ENCODE measurements around the gene CMBL. TPM values are rescaled to one million over a fixed set of nuclear protein-coding genes. Genes with fewer than 3 reads are reported as not detected.
A peak's percentile ranks its signal among the peaks of the same experiment; 100 is the strongest.

The CMBL gene
- total and polyA plus RNA-seq, 2 of the 13 experiments (the other 11 are each of a cell fraction or from before 2014, with no cell fraction given), result 11.5 to 17.0 TPM

DNA sequence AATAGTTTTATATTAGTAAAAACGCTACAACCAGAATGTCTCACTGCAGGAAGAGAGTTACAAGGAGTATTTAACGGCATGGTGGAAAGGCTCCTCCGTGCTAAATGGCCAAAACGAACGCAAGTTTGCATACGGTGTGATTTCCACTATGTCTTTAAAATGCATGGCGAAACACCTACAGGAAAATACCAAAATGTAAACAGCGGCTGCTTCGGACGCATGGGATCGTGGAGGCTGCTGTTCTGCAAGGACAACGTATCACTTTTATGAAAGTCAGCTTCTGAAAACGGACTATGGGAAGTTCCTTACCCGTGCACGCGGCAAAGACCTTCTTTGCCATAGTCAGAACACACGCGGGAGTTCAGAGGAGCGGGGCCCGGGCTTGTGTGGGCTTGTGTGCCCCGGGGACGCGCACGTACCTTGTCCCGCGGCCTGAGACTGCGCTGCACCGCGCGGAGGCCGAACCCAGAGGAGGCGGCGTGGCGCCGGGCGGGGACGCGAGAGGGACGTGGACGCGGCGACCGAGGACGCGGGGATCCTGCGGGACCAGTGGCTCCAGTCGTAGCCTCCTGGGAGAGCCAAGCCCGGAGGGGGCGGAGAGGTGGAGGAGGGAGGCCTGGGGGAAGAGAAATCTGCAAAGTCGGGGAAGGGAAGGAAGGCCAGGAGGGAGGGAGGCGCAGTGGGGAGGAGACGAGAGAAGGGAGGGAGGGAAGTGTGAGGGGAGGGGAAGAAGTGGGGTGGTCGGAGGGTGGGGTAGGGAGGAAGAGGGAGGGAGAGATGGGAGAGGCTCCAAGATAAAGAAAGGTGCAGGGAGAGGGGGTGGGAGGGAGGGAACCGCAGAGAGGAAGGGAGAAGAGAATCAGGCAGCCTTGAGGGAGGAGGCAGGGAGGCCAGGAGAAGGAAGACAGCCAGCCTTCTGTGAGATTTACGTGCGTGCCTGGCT is at the start of gene CMBL (continued):
- TF ChIP-seq, protein P1, sequence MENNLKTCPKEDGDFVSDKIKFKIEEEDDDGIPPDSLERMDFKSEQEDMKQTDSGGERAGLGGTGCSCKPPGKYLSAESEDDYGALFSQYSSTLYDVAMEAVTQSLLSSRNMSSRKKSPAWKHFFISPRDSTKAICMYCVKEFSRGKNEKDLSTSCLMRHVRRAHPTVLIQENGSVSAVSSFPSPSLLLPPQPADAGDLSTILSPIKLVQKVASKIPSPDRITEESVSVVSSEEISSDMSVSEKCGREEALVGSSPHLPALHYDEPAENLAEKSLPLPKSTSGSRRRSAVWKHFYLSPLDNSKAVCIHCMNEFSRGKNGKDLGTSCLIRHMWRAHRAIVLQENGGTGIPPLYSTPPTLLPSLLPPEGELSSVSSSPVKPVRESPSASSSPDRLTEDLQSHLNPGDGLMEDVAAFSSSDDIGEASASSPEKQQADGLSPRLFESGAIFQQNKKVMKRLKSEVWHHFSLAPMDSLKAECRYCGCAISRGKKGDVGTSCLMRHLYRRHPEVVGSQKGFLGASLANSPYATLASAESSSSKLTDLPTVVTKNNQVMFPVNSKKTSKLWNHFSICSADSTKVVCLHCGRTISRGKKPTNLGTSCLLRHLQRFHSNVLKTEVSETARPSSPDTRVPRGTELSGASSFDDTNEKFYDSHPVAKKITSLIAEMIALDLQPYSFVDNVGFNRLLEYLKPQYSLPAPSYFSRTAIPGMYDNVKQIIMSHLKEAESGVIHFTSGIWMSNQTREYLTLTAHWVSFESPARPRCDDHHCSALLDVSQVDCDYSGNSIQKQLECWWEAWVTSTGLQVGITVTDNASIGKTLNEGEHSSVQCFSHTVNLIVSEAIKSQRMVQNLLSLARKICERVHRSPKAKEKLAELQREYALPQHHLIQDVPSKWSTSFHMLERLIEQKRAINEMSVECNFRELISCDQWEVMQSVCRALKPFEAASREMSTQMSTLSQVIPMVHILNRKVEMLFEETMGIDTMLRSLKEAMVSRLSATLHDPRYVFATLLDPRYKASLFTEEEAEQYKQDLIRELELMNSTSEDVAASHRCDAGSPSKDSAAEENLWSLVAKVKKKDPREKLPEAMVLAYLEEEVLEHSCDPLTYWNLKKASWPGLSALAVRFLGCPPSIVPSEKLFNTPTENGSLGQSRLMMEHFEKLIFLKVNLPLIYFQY (CRISPR knock-in tag; IDR thresholded peaks at IDR 0.05; ENCODE audit: borderline replicate concordance), result no peak
- TF ChIP-seq, protein P2, sequence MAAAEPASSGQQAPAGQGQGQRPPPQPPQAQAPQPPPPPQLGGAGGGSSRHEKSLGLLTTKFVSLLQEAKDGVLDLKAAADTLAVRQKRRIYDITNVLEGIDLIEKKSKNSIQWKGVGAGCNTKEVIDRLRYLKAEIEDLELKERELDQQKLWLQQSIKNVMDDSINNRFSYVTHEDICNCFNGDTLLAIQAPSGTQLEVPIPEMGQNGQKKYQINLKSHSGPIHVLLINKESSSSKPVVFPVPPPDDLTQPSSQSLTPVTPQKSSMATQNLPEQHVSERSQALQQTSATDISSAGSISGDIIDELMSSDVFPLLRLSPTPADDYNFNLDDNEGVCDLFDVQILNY (CRISPR knock-in tag; conservative IDR thresholded peaks at IDR 0.05), result 0 out of 2 replicates have a peak, but pooled peaks have one; percentile 30
- no peak for TF ChIP-seq ZFP36L2 (CRISPR knock-in tag; IDR thresholded peaks at IDR 0.05)
- no peak for TF ChIP-seq ATF7 (IDR thresholded peaks at IDR 0.05)
- TF ChIP-seq ATF7 (CRISPR knock-in tag; IDR thresholded peaks at IDR 0.05), result no peak
- TF ChIP-seq, protein P3, sequence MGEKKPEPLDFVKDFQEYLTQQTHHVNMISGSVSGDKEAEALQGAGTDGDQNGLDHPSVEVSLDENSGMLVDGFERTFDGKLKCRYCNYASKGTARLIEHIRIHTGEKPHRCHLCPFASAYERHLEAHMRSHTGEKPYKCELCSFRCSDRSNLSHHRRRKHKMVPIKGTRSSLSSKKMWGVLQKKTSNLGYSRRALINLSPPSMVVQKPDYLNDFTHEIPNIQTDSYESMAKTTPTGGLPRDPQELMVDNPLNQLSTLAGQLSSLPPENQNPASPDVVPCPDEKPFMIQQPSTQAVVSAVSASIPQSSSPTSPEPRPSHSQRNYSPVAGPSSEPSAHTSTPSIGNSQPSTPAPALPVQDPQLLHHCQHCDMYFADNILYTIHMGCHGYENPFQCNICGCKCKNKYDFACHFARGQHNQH (CRISPR knock-in tag; IDR thresholded peaks at IDR 0.05), result no peak
- peak; percentile 57 for TF ChIP-seq HOXA3 (CRISPR knock-in tag; IDR thresholded peaks at IDR 0.05)
- peak; percentile 90 for TF ChIP-seq BRD4 (CRISPR knock-in tag; IDR thresholded peaks at IDR 0.05)
- TF ChIP-seq CAMTA2 (CRISPR knock-in tag; IDR thresholded peaks at IDR 0.05; ENCODE audit: borderline replicate concordance), result no peak
- TF ChIP-seq ZNF282 (IDR thresholded peaks at IDR 0.05; ENCODE audit: partially characterized antibody), result no peak
- TF ChIP-seq SRSF1 (optimal IDR thresholded peaks at IDR 0.05; ENCODE audit: low read depth, low read length), result no peak
- TF ChIP-seq FOXP1 (IDR thresholded peaks at IDR 0.05), result no peak
- no peak for TF ChIP-seq FOXP1 (CRISPR knock-in tag; IDR thresholded peaks at IDR 0.05)
- TF ChIP-seq PHF8 (CRISPR knock-in tag; IDR thresholded peaks at IDR 0.05), result peak; percentile 94
- no peak for TF ChIP-seq SNAPC2 (CRISPR knock-in tag; IDR thresholded peaks at IDR 0.05)
- TF ChIP-seq TAF15 (IDR thresholded peaks at IDR 0.05; ENCODE audit: low read depth, low read length, poor library complexity, severe bottlenecking), result no peak
- TF ChIP-seq, protein P4, sequence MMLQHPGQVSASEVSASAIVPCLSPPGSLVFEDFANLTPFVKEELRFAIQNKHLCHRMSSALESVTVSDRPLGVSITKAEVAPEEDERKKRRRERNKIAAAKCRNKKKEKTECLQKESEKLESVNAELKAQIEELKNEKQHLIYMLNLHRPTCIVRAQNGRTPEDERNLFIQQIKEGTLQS (CRISPR knock-in tag; IDR thresholded peaks at IDR 0.05), result no peak
- no peak for TF ChIP-seq WIZ (CRISPR knock-in tag; IDR thresholded peaks at IDR 0.05)
- TF ChIP-seq, protein P5, sequence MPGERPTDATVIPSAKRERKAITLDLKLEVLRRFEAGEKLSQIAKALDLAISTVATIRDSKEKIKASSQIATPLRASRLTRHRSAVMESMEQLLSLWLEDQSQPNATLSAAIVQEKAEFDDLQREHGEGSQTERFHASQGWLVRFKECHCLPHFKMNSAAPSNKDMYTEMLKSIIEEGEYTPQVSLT (CRISPR knock-in tag; IDR thresholded peaks at IDR 0.05; ENCODE audit: borderline replicate concordance, low read depth), result no peak
- TF ChIP-seq, protein P6, sequence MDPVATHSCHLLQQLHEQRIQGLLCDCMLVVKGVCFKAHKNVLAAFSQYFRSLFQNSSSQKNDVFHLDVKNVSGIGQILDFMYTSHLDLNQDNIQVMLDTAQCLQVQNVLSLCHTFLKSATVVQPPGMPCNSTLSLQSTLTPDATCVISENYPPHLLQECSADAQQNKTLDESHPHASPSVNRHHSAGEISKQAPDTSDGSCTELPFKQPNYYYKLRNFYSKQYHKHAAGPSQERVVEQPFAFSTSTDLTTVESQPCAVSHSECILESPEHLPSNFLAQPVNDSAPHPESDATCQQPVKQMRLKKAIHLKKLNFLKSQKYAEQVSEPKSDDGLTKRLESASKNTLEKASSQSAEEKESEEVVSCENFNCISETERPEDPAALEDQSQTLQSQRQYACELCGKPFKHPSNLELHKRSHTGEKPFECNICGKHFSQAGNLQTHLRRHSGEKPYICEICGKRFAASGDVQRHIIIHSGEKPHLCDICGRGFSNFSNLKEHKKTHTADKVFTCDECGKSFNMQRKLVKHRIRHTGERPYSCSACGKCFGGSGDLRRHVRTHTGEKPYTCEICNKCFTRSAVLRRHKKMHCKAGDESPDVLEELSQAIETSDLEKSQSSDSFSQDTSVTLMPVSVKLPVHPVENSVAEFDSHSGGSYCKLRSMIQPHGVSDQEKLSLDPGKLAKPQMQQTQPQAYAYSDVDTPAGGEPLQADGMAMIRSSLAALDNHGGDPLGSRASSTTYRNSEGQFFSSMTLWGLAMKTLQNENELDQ (CRISPR knock-in tag; IDR thresholded peaks at IDR 0.05; ENCODE audit: borderline replicate concordance), result no peak
- TF ChIP-seq TEAD2 (CRISPR knock-in tag; IDR thresholded peaks at IDR 0.05), result no peak

Data from HepG2 (cell line).